CD4-positive, alpha-beta T cell (primary cell): Measurements from ENCODE around the gene GADL1. TPM values are rescaled to one million over a fixed set of nuclear protein-coding genes. Genes with fewer than 3 reads are reported as not detected.

Experiments used
- ATAC-seq: fragments of 200-7000 bp; cut with Tn5 transposase; one replicate; pipeline ENCODE4 v1.10.0; 2022; ENCODE audit warnings: mild to moderate bottlenecking; ENCODE audit not compliant: poor library complexity
- CTCF ChIA-PET: fragments of 350-600 bp; sonication (Branson Sonifier 250); formaldehyde crosslinking; loops from one replicate; lab custom pipeline; 2021; ENCODE audit warnings: antibody characterized with exemption, inconsistent platforms; lab: Charles Lee
- POLR2A ChIA-PET: fragments of 350-600 bp; sonication (Branson Sonifier 250); formaldehyde crosslinking; loops from one replicate; lab custom pipeline; 2021; ENCODE audit warnings: antibody characterized with exemption, inconsistent platforms; lab: Charles Lee
- DNase-seq, 14 experiments: peaks; one replicate each; pipeline ENCODE4 v3.0.0-alpha.2; 2013 to 2020; ENCODE audit warnings: mixed read lengths in 2 of 14
- H3K27ac ChIP-seq, 2 donors: one replicate each; pipeline versions ENCODE4 v1.5.1 to v1.7.0; 2013; ENCODE audit warnings: low read length in 2 of 2, low read depth in 1 of 2, mild to moderate bottlenecking in 1 of 2
- H3K27me3 ChIP-seq, 2 experiments: 1 replicate in 1 of 2; 2 replicates in 1 of 2; pipeline versions ENCODE4 v1.6.1 to v1.7.0; 2013; ENCODE audit warnings: low read length in 2 of 2, control low read depth in 1 of 2, mild to moderate bottlenecking in 1 of 2, moderate library complexity in 1 of 2; ENCODE audit not compliant: insufficient read depth in 2 of 2, control insufficient read depth in 1 of 2
- H3K36me3 ChIP-seq: one replicate; pipeline ENCODE4 v1.6.1; 2013; ENCODE audit warnings: low read length, control low read depth; ENCODE audit not compliant: insufficient read depth
- H3K4me1 ChIP-seq: one replicate; pipeline ENCODE4 v1.6.1; 2013; ENCODE audit warnings: low read length, control low read depth; ENCODE audit not compliant: insufficient read depth
- H3K4me3 ChIP-seq: one replicate; pipeline ENCODE4 v1.5.1; 2013; ENCODE audit warnings: mild to moderate bottlenecking, low read length, moderate library complexity
- H3K9me3 ChIP-seq, 2 experiments: 1 replicate in 1 of 2; 2 replicates in 1 of 2; pipeline versions ENCODE4 v1.6.1 to v1.7.0; 2013; ENCODE audit warnings: low read length in 2 of 2, mild to moderate bottlenecking in 2 of 2, control low read depth in 1 of 2, moderate library complexity in 1 of 2; ENCODE audit not compliant: control insufficient read depth in 1 of 2, insufficient read depth in 1 of 2
- H3K27ac Mint-ChIP-seq: one replicate; pipeline ENCODE4 v1.8.0; 2020; ENCODE audit warnings: mixed read lengths
- H3K27me3 Mint-ChIP-seq: one replicate; pipeline ENCODE4 v1.8.0; 2021; ENCODE audit warnings: mixed read lengths
- H3K36me3 Mint-ChIP-seq: one replicate; pipeline ENCODE4 v1.8.0; 2021; ENCODE audit warnings: low read depth, mixed read lengths
- H3K4me1 Mint-ChIP-seq: one replicate; pipeline ENCODE4 v1.8.0; 2021; ENCODE audit warnings: low read depth, mixed read lengths
- H3K4me3 Mint-ChIP-seq: one replicate; pipeline ENCODE4 v1.8.0; 2020; ENCODE audit warnings: mild to moderate bottlenecking, mixed read lengths
- H3K9me3 Mint-ChIP-seq: one replicate; pipeline ENCODE4 v1.8.0; 2020; ENCODE audit warnings: mixed read lengths
- CTCF ChIP-seq: fragments of 200-600 bp; IDR thresholded peaks from one replicate; pipeline ENCODE4 v1.8.0; 2022; ENCODE audit warnings: antibody characterized with exemption, mild to moderate bottlenecking
- intact Hi-C, 2 experiments: fragments of 100-400 bp; cut with DNase I in 1 of 2; cut with micrococcal nuclease in 1 of 2; formaldehyde crosslinking; loops; one replicate each; pipeline versions ENCODE4 v1.15.1 to v1.9.0; 2023 to 2025; cut with DNase I, micrococcal nuclease
- total RNA-seq, 174 experiments: library from RNA in 2 of 174; stranded (reverse) in 2 of 174; gene quantifications; one replicate each; pipeline ENCODE4 v1.2.3 and lab custom pipeline; 2021 to 2026

The GADL1 gene
- total RNA-seq, 2 experiments from 2014 or later = not detected

- H3K9me3 ChIP-seq = no peaks in the 10 kb centered on the region
- H3K27ac ChIP-seq = no peak overlapping the region
These were observed 141.5 kb downstream of the GADL1 start for GRCh38 chr3:30752970-30753369.

DNA sequence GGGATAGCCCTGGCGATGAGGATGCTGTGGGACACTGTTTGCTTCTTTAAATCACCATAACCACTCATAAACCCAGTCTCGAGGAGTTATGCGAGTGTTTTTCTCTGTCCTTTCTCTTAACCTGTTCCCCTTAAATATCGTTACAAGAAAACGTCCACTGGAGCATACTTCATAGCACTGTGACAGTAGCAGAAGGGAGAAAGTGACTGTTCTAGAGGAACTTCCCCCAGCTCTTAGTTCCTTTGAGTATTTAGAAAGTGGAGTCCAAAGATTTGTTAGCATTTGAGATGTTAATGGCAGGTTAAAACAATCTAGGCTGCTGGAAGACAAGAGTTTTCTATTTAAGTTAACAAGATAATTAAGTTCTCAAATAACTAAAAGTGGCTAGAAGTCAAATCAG is 142.0 kb downstream of the GADL1 start:
- Mint-ChIP-seq H3K27ac (no peak overlapping the region), H3K9me3 (no peaks in the 10 kb centered on the region), H3K4me3 (no peak overlapping the region), H3K36me3 (no peaks in the 10 kb centered on the region), H3K4me1 (peaks cover 12% of the 10 kb centered on the region), H3K27me3 (no peaks in the 10 kb centered on the region)
- ChIA-PET CTCF (interaction anchor here (1.0 to 3.3 kb wide), 4 partner anchors 16 to 710 kb away, joined by 3 to 15 read pairs (median 5); no protein-coding TSS in a partner anchor), POLR2A (interaction anchor here (0.6 kb wide), 1 partner anchor 681 kb away, joined by 3 read pairs; no protein-coding TSS in a partner anchor)
- Histone ChIP-seq H3K36me3 (no peaks in the 10 kb centered on the region), H3K27ac (no peak overlapping the region), H3K9me3 (no peaks in the 10 kb centered on the region), H3K4me3 (no peak overlapping the region), H3K27me3 (no peaks in the 10 kb centered on the region), H3K4me1 (no peaks in the 10 kb centered on the region)
- intact Hi-C loops = loop anchor here in 1 of 2 experiments (5.0 kb wide), 1 partner anchor 550 kb away; no protein-coding TSS in a partner anchor
- ATAC-seq (no peak), DNase-seq (no peak)
- TF ChIP-seq CTCF = no peak

More at GRCh38 chr3:30752970-30753369, 141.5 kb downstream of the GADL1 start:
- Mint-ChIP-seq H3K9me3 (no peaks in the 10 kb centered on the region), H3K36me3 (no peaks in the 10 kb centered on the region), H3K27ac (no peak overlapping the region), H3K4me1 (peaks cover 8% of the 10 kb centered on the region), H3K4me3 (no peak overlapping the region), H3K27me3 (no peaks in the 10 kb centered on the region)
- Histone ChIP-seq H3K36me3 (no peaks in the 10 kb centered on the region), H3K4me1 (no peaks in the 10 kb centered on the region), H3K27me3 (no peaks in the 10 kb centered on the region), H3K4me3 (no peak overlapping the region)
- intact Hi-C loops = loop anchor here in 1 of 2 experiments (5.0 kb wide), 1 partner anchor 551 kb away; no protein-coding TSS in a partner anchor
- CTCF ChIA-PET = no interaction called here
- DNase-seq (peak in 2 of 14 experiments; percentile 29 to 47), ATAC-seq (no peak)
- POLR2A ChIA-PET = no interaction called here
- TF ChIP-seq CTCF = no peak

GRCh38 chr3:30751610-30752299 is 142.7 kb downstream of the GADL1 start:
- ATAC-seq (peak; percentile 63), DNase-seq (peak; percentile 33 to 72 (median 50))
- Mint-ChIP-seq H3K4me1 (peaks cover 13% of the 10 kb centered on the region), H3K27me3 (no peaks in the 10 kb centered on the region), H3K27ac (no peak overlapping the region), H3K36me3 (no peaks in the 10 kb centered on the region), H3K9me3 (no peaks in the 10 kb centered on the region), H3K4me3 (no peak overlapping the region)
- Histone ChIP-seq H3K4me3 (no peak overlapping the region), H3K9me3 (no peaks in the 10 kb centered on the region), H3K4me1 (no peaks in the 10 kb centered on the region), H3K27me3 (no peaks in the 10 kb centered on the region), H3K27ac (no peak overlapping the region), H3K36me3 (no peaks in the 10 kb centered on the region)
- TF ChIP-seq CTCF = peak; percentile 73
- ChIA-PET CTCF (interaction anchor here (0.7 to 3.3 kb wide), 6 partner anchors 17 to 709 kb away, joined by 3 to 15 read pairs (median 4); no protein-coding TSS in a partner anchor), POLR2A (interaction anchor here (0.6 to 2.2 kb wide), 4 partner anchors 58 to 681 kb away, joined by 3 to 5 read pairs (median 3); no protein-coding TSS in a partner anchor)
- intact Hi-C loops = loop anchor here (1.0 to 5.0 kb wide), 6 partner anchors 549 to 739 kb away; no protein-coding TSS in a partner anchor
